ENCODE measurements around the gene COL4A2. TPM values are rescaled to one million over a fixed set of nuclear protein-coding genes. Genes with fewer than 3 reads are reported as not detected.

COL4A2 gene
- total RNA-seq, 1 donor from 2014 or later = 273 TPM

DNA sequence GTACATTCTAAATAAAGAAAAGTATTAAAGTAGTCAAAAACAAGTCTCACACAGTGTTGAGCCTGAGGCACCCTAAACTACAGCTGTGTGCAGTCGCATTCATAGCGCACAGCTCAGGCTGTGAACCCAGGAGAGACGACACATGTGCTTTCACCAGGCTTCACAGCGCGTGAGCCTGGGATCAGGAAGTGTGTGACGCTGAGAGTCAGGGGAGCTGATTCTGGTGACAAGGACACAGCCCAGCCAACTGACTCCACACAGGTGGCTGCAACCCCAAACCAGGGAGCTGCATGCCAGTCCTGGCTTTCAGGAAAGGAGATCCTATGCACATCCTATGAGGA lies 41.8 kb upstream of the COL4A2 start:
- Histone ChIP-seq H3K4me1 (peaks cover 36% of the 10 kb centered on the region), H3K27me3 (no peaks in the 10 kb centered on the region), H3K27ac (no peak overlapping the region), H3K36me3 (no peaks in the 10 kb centered on the region), H3K9me3 (no peaks in the 10 kb centered on the region), H3K4me3 (no peak overlapping the region)
- DNase-seq (no peak), ATAC-seq (peak; percentile 20)
- intact Hi-C loops (cut with DNase I) = no loop called here
- TF ChIP-seq, protein P1, sequence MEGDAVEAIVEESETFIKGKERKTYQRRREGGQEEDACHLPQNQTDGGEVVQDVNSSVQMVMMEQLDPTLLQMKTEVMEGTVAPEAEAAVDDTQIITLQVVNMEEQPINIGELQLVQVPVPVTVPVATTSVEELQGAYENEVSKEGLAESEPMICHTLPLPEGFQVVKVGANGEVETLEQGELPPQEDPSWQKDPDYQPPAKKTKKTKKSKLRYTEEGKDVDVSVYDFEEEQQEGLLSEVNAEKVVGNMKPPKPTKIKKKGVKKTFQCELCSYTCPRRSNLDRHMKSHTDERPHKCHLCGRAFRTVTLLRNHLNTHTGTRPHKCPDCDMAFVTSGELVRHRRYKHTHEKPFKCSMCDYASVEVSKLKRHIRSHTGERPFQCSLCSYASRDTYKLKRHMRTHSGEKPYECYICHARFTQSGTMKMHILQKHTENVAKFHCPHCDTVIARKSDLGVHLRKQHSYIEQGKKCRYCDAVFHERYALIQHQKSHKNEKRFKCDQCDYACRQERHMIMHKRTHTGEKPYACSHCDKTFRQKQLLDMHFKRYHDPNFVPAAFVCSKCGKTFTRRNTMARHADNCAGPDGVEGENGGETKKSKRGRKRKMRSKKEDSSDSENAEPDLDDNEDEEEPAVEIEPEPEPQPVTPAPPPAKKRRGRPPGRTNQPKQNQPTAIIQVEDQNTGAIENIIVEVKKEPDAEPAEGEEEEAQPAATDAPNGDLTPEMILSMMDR (IDR thresholded peaks at IDR 0.05) = no peak

DNA sequence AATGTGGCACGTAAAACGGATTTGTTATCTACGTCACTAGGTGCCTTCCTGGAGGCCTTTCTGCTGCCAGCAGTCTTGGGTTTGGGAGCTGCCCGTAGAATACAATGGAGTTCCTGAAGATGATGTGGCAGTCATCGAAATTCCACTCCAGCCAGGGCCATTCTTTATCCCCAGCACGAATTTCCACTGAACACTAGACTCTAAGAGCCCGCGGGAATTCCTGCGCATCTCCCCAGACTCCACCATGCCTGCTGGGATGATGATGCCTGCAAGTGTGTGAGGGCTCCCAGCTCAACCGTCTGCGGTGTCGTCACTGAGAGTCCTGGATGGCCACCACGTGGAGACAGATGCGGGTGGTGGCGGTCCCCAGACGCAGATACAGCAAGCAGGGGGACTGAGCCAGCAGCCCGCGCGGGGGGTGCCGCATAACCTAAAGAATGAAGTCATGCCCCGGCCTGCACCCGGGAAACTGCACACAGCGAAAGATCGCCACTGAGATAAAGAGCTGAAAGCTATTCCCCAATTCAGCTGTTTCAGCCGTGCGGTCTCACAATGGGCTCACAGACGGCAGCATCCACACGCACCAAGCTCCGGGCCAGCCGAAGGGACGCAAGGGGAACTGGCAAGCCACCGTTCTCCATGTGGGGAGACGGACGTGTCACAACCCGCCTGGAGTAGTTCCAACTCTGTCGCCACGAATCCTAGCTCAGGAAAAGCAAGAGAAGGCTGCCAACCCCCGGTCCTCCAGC lies 41.2 kb upstream of the COL4A2 start:
- ATAC-seq = no peak
- H3K9me3 ChIP-seq = no peaks in the 10 kb centered on the region
- H3K27ac ChIP-seq = no peak overlapping the region
- no peak overlapping the region for H3K4me3 ChIP-seq
- no peaks in the 10 kb centered on the region for H3K27me3 ChIP-seq
- intact Hi-C loops (cut with DNase I) = no loop called here
- TF ChIP-seq, protein P1 (IDR thresholded peaks at IDR 0.05) = no peak
- H3K4me1 ChIP-seq = peaks cover 36% of the 10 kb centered on the region
- DNase-seq = no peak
- no peaks in the 10 kb centered on the region for H3K36me3 ChIP-seq

DNA sequence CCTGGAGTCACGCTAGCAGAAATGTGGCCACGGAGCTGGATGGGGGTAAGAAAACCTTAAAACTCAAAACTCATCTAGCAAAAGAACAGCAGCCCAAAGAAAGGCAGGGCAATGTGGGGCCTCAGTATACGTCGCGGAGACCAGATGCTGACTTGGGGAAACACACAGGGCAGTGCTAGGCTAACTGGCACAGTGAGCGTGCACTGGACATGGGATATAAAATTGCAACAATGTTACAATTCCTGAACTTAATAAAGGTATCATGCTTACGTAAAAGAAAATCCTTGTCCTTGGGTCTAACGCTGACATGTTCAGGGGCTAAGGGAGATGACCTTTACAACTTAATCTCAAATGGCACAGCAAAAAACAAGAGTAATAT lies 40.7 kb upstream of the COL4A2 start:
- H3K9me3 ChIP-seq = no peaks in the 10 kb centered on the region
- H3K4me1 ChIP-seq = peaks cover 33% of the 10 kb centered on the region
- H3K4me3 ChIP-seq = no peak overlapping the region
- H3K27me3 ChIP-seq = no peaks in the 10 kb centered on the region
- TF ChIP-seq, protein P1 (IDR thresholded peaks at IDR 0.05) = no peak
- no peaks in the 10 kb centered on the region for H3K36me3 ChIP-seq
- DNase-seq (no peak), ATAC-seq (no peak)
- no peak overlapping the region for H3K27ac ChIP-seq
- intact Hi-C loops (cut with DNase I) = no loop called here

DNA sequence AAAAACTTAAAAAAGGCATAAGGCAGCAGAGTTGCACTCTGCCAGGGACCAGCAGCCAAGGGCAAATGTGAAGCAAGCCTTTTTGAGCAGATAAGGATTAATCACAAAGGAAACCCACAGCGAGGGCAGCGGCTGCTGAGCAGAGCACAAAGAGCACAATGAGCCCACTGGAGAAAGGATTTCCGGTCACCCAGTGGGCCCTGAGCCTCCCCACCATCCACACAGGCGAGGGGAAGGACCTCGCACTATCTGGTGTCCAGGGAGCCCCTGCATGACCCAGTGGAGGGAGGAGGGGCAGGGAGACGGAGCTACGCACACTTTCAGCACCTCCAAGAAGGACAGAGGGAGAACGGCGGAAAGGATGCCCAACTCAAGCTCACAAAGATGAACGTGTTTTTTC lies 40.1 kb upstream of the COL4A2 start:
- Histone ChIP-seq H3K27me3 (no peaks in the 10 kb centered on the region), H3K36me3 (no peaks in the 10 kb centered on the region), H3K4me3 (no peak overlapping the region), H3K27ac (no peak overlapping the region), H3K9me3 (no peaks in the 10 kb centered on the region), H3K4me1 (peaks cover 27% of the 10 kb centered on the region)
- no peak for DNase-seq
- no peak for ATAC-seq
- TF ChIP-seq, protein P1 (IDR thresholded peaks at IDR 0.05) = no peak
- intact Hi-C loops (cut with DNase I) = no loop called here

DNA sequence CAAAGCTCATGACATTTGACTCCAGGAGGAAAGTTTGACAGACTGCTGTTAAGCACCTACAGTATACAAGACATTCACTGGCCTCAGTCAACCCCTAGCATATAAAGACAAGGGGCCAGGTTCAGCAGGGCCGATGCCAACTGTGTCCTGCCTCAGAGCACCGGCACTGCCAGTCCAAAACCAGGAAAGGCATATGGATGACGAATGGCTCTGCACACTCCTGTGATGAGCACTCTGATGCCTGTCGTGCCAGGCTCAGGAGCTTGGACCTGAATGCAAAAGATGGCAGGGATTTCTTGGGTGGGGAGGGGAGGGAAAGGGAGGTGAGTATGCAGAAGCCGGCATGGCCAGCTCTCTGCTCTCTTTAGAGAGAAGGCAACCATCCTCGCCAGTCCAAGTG lies 39.0 kb upstream of the COL4A2 start:
- no peak for DNase-seq
- intact Hi-C loops (cut with DNase I) = no loop called here
- Histone ChIP-seq H3K36me3 (no peaks in the 10 kb centered on the region), H3K9me3 (no peaks in the 10 kb centered on the region), H3K4me3 (no peak overlapping the region), H3K4me1 (peaks cover 25% of the 10 kb centered on the region), H3K27ac (no peak overlapping the region), H3K27me3 (no peaks in the 10 kb centered on the region)
- TF ChIP-seq, protein P1 (IDR thresholded peaks at IDR 0.05) = no peak
- ATAC-seq = no peak
